HG03469 (cell line): ENCODE measurements around the gene CDC37L1.
A peak's percentile ranks its signal among the peaks of the same experiment; 100 is the strongest.

ENCODE experiments used
- ATAC-seq: cut with Tn5 transposase; IDR thresholded peaks from one replicate; pipeline ENCODE4 v1.9.1; 2021; ENCODE audit warnings: mild to moderate bottlenecking, moderate library complexity, moderate number of reproducible peaks; ENCODE audit not compliant: unreplicated experiment

The CDC37L1 gene

DNA sequence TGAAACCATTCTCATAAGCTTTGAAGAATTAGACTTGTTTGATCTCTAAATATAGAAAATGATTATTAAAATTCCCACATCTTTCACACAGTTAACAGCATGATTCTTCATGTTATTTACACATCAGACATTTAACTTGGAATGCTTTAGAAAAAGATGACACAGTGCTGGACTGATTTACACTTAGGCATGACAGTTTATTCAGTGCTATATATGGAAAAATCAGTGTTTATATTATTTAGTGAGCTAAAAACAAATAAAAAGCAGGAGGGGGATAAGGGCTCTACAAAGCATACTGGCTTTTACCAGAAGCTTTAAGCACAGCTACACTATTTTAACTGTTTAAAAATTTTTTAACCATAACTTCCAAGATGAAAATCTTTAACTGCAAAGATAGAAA is 30.0 kb downstream of the CDC37L1 start:
- no peak for ATAC-seq

- ATAC-seq: no peak
Measured at GRCh38 chr9:4713849-4714248, 34.5 kb downstream of the CDC37L1 start.

DNA sequence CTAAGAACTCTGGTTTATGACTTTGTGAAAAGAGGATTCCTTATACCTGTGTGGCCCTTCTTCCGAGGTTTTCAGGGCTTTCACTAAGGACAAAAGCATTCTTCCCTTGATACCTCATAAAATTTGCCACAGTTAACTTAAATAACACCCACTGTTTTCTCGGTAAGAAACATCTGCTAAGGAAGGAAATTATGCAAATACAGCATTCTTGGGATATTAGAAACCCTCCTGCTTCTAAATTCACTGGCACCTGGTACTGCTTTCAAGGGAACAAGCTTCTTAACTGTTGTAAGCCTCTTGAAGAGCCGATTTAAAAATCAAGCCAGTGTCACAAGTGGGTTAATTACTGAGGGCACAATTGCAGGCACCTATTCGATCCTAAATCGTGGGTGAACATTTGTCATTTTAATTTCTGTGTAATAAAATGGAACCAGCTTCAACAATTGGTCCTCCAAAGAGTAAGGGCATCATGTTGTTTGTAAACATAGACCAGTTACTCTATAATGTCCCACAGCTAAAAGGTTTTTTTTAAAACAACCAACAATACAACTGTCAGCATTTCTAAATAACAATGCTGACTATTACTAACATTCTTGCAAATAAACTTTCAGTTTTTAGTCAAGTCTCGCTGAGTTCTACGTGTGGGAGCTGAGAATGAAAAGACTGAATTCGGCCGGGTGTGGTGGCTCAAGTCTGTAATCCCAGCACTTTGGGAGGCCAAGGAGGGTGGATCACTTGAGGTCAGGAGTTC is 35.1 kb downstream of the CDC37L1 start:
- ATAC-seq: no peak

DNA sequence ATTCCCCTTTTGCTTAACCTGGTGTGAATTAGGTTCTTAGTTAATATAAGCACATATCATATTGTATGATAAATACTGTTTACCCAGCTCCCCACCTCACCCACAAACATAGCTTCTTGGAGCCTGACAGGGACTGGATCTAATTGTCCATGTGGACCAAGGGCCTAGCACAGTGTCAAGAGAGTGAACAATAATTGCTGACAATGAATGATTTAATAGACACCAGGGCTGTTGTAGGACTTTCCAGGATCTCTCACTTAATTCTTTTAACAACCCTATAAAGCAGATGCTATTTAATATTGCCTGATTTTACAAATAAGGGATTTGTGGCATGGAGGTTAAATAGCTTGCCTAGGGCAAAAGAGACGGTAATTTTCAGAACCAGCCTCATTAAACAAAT is 36.8 kb downstream of the CDC37L1 start:
- ATAC-seq: no peak

DNA sequence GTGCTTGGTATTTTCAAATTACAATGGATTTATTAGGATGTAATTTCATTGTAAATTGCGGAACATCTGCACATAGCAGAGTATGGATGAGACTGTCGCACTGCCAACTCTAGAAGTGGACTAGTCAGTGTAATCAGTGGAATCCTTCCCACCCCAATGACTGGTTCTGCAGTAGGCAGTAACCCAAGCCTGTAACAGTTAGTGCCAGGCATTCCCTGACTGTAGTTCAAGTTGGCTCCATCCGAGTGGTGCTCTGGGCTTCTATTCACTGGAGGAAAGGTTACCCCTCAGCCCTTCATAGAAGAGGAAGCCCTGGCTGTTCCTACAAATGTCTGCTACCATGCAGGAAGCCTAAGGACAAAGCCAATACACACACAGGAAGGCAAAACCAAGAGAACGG is 38.4 kb downstream of the CDC37L1 start:
- ATAC-seq: no peak

DNA sequence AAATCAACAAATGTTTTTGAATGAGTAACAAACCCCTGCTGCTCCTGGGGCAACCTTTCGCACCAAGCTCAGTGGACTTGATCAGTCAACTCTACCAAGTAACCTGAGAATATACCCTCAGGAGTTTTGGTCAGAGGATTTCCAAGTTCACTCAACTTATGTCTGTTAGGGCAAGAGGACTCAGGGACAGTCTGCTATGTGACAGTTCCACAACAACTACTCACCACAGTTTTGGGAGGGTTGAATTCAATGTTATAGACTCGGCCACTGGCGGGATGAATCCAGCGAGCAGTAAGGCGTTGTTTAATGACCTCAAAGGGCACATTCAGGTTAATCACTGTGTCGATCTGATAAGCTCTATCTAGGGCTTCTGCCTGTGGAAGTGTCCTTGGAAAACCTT is 39.5 kb downstream of the CDC37L1 start:
- no peak for ATAC-seq

- ATAC-seq: no peak
Measured at GRCh38 chr9:4721736-4722135, 42.4 kb downstream of the CDC37L1 start.

- ATAC-seq: no peak
Measured at GRCh38 chr9:4725706-4726442, 46.5 kb downstream of the CDC37L1 start.

- ATAC-seq: no peak
Measured at GRCh38 chr9:4727593-4727992, 48.2 kb downstream of the CDC37L1 start.

DNA sequence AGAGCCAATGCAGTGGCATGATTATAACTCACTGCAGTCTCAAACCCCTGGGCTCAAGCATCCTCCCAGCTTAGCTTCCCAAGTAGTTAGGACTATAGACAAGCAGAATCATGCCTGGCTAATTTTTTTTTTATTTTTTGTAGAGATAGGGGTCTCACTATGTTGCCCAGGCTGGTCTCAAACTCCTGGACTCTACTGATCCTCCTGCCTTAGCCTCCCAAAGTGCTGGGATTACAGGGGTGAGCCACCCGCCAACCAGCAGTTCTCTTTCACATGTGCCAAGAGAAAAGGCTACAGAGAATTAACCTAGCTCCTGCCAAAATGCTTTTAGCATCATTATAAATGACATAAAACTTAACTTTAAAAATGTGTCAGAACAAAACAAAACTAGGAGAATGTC is 53.5 kb downstream of the CDC37L1 start:
- no peak for ATAC-seq

- ATAC-seq: no peak
Measured at GRCh38 chr9:4734150-4734549, 54.8 kb downstream of the CDC37L1 start.

DNA sequence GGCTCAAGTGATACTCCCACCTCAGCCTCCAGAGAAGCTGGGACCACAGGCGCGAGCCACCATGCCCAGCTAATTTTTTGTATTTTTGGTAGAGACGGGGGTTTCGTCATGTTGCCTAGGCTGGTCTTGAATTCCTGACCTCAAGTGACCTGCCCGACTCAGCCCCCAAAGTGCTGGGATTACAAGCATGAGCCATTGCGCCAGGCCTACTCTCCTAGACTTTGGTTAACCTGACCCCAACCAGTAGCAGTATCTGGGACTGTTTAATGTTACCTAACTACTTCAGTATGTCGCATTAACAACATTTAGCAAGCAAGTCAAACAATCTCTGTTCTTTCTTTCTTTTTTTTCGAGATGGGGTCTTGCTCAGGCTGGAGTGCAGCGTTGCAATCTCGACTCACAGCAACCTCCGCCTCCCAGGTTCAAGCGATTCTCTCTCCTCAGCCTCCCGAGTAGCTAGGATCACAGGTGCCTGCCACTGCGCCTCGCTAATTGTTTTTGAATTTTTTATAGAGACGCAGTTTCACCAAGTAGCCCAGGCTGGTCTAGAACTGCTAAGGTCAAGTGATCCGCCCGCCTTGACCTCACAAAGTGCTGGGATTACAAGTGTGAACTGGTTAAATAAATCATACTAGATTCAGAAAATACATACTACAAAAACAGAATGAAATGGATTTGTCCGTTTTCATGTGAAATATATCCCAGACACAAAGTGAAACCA is 59.7 kb downstream of the CDC37L1 start:
- no peak for ATAC-seq

DNA sequence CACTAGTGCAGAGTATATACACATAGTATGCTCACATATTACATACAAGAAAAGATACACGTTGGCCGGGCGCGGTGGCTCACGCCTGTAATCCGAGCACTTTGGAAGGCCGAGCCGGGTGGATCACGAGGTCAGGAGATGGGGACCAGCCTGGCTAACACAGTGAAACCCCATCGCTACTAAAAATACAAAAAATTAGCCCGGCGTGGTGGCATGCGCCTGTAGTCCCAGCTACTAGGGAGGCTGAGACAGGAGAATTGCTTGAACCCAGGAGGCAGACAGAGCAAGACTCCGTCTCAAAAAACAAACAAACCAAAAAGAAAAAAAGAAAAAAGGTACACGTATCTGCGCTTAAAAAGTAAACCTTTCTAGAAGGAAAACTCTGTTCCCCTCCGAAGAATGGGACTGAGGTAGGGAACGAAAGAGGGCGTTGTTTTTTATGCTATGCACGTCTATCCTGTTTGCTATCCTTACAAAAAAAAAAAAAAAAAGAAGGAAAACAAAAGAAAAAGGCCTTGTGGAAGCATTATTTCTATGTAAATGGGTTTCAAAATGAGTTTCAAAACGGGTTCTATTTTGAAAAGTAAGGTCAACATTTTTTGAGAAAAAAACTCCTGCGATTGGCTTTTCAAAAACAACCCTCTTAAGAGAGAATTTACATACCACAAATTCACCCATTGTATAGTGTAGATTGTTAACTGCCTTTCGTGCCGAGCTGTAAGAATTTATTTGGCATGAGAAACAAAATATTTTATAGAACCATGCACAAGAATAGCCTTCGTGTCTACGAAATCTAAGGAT is 60.4 kb downstream of the CDC37L1 start:
- ATAC-seq: no peak

DNA sequence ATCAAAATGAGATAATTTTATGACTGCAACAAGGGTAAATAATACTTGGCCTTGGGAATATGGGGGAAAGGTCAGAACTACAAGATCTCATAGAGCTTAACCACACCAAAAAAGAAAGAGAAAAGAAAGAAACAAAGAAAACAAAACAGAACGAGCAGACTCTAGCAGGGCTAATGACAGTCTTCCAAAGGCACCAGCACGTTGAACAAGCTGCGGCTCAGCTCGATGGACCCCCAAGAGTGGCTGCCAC is 60.9 kb downstream of the CDC37L1 start:
- no peak for ATAC-seq

- ATAC-seq: peak; percentile 76
Measured at GRCh38 chr9:4740638-4741364, 61.4 kb downstream of the CDC37L1 start, which contains the start of gene AK3. Gene AK3, minus strand, starts transcription at chr9:4741202. Its CDS starts 115 bp downstream, at chr9:4741087.

- no peak for ATAC-seq
Measured at GRCh38 chr9:4741365-4742089, 62.2 kb downstream of the CDC37L1 start.

DNA sequence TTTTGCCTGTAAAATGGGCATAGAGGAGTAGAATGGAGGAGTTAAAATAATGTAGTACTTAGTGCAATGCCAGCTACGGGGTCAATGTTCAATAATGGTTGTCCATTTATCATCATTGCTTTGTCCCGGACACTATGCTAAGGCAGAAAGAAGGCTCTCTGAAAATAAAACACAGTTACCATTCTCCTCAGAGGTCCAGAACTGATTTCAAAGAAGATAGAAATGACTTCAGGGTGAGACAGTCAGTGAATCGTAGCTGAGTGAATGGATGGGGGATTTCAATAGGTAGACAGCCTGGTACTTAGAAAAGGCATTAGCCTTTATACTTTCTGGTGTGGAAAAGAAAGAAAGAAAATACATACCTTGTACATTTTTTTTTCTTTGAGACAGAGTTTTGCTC is 62.9 kb downstream of the CDC37L1 start:
- no peak for ATAC-seq

DNA sequence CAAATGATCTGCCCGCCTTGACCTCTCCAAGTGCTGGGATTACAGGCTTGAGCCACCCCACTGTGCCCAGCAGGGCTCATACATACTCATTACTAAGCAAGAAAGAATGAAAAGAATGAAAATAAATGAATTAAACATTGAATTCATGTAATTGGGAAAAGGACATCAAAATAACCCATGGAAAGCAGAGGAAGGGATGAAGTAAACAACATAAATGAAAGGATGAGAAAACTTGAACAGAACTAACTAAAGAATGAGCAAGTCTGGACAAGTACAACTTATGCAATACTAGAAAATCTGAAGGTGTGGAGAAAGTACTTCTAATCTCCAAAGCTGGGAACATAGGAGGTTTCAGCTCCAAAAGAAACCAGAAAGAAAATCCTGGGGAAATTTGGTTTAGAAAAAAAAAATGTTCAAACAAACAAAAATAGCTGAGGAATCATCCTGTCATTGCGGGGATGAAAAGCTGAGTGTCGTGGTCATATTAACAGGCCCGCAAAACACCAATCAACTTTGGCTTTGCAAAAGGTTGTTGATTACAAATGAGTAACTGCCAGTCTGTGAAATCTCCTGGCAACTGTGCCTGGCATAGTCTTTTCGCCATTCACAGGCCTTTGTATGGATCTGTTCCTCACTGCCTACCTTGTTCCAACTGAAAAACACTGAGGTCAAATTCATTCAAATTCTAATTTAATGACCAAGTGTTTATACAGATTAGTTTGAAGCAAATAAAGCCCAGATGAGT is 63.9 kb downstream of the CDC37L1 start:
- ATAC-seq: no peak
